Keratinocyte (primary cell): ENCODE measurements around the gene PTER. TPM values are rescaled to one million over a fixed set of nuclear protein-coding genes. Genes with fewer than 3 reads are reported as not detected.

Experiments used
- DNase-seq: peaks from one replicate; pipeline ENCODE4 v3.0.0-alpha.2; 2011; ENCODE audit warnings: low read depth, missing footprints, low spot score
- FAIRE-seq: peaks from 2 replicates; lab custom pipeline; 2011; peaks lifted over from hg19 to GRCh38; lab: Jason Lieb, UNC
- H2AFZ ChIP-seq: 2 replicates; pipeline ENCODE4 v1.6.0; 2012; ENCODE audit warnings: low read length, control low read depth, inconsistent platforms; ENCODE audit not compliant: control insufficient read depth
- H3K27ac ChIP-seq: 2 replicates; pipeline ENCODE4 v1.5.1; 2011; ENCODE audit warnings: low read length; ENCODE audit not compliant: control insufficient read depth, insufficient read depth
- H3K27me3 ChIP-seq: 3 replicates; pipeline ENCODE4 v1.6.0; 2011; ENCODE audit warnings: low read length; ENCODE audit not compliant: control insufficient read depth, insufficient read depth; ENCODE audit errors: extremely low read depth
- H3K36me3 ChIP-seq, 2 experiments: 2 replicates in 1 of 2; 3 replicates in 1 of 2; pipeline ENCODE4 v1.5.1; 2011; ENCODE audit warnings: low read length in 2 of 2, mild to moderate bottlenecking in 1 of 2; ENCODE audit not compliant: control insufficient read depth in 2 of 2, insufficient read depth in 2 of 2; ENCODE audit errors: extremely low read depth in 1 of 2
- H3K4me1 ChIP-seq: 3 replicates; pipeline ENCODE4 v1.5.1; 2011; ENCODE audit warnings: low read length; ENCODE audit not compliant: control insufficient read depth, insufficient read depth; ENCODE audit errors: extremely low read depth
- H3K4me2 ChIP-seq: 3 replicates; pipeline ENCODE4 v1.6.0; 2011; ENCODE audit warnings: low read depth, low read length; ENCODE audit not compliant: control insufficient read depth, insufficient read depth; ENCODE audit errors: extremely low read depth
- H3K4me3 ChIP-seq, 3 experiments: fragments of 200-600 bp in 1 of 3; sonication (generic) in 1 of 3; 2 replicates in 2 of 3; 3 replicates in 1 of 3; pipeline ENCODE4 v1.5.1; 2011 to 2016; ENCODE audit warnings: low read length in 3 of 3, mild to moderate bottlenecking in 3 of 3, control low read depth in 2 of 3, inconsistent platforms in 1 of 3, low read depth in 1 of 3, mixed read lengths in 1 of 3, mixed run types in 1 of 3, moderate library complexity in 1 of 3; ENCODE audit not compliant: control insufficient read depth in 2 of 3, insufficient read depth in 2 of 3; ENCODE audit errors: extremely low read depth in 1 of 3
- H3K79me2 ChIP-seq: 2 replicates; pipeline ENCODE4 v1.6.0; 2012; ENCODE audit warnings: low read length; ENCODE audit not compliant: control insufficient read depth, insufficient read depth
- H3K9ac ChIP-seq: 3 replicates; pipeline ENCODE4 v1.6.0; 2011; ENCODE audit warnings: low read length; ENCODE audit not compliant: control insufficient read depth, insufficient read depth; ENCODE audit errors: extremely low read depth
- H3K9me1 ChIP-seq: 3 replicates; pipeline ENCODE4 v1.6.0; 2011; ENCODE audit warnings: low read length; ENCODE audit not compliant: control insufficient read depth, insufficient read depth; ENCODE audit errors: extremely low read depth
- H3K9me3 ChIP-seq: 2 replicates; pipeline ENCODE4 v1.5.1; 2012; ENCODE audit warnings: low read depth, low read length; ENCODE audit not compliant: control insufficient read depth
- H4K20me1 ChIP-seq: 3 replicates; pipeline ENCODE4 v1.6.0; 2011; ENCODE audit warnings: low read length; ENCODE audit not compliant: control insufficient read depth, insufficient read depth; ENCODE audit errors: extremely low read depth
- EZH2 ChIP-seq: IDR thresholded peaks from one replicate; pipeline ENCODE4 v1.6.1; 2012; ENCODE audit warnings: inconsistent platforms, mild to moderate bottlenecking, low read length, moderate library complexity
- dilution Hi-C: fragments of 300-500 bp; cut with MboI; formaldehyde crosslinking; loops from one replicate; pipeline ENCODE4 v1.7.0; 2020; ENCODE audit warnings: low sequenced_read_pairs; ENCODE audit not compliant: extremely low pct_ligation_motif_present
- polyA plus RNA-seq, 5 experiments: library from polyadenylated mRNA; depleted of rRNA in 3 of 5; stranded (reverse) in 3 of 5; stranded (forward) in 1 of 5; unstranded in 1 of 5; fragments of >200 nt; gene quantifications; 1 replicate in 1 of 5; 2 replicates in 3 of 5; 3 replicates in 1 of 5; pipeline versions ENCODE4 v1.2.1 to v1.2.3, GENCODE V29; 2011 to 2012; ENCODE audit warnings: missing spikeins in 2 of 5, low read depth in 1 of 5, low replicate concordance in 1 of 5
- TF ChIP-seq, protein P1 (sequence below), 3 experiments: IDR thresholded peaks in 1 of 3; conservative IDR thresholded peaks in 1 of 3; optimal IDR thresholded peaks in 1 of 3; 2 replicates in 2 of 3; 3 replicates in 1 of 3; pipeline versions ENCODE3 to v1.5.1; 2011; ENCODE audit warnings: low read length in 3 of 3, mild to moderate bottlenecking in 3 of 3, moderate library complexity in 2 of 3, control low read depth in 1 of 3, inconsistent platforms in 1 of 3; ENCODE audit not compliant: insufficient read depth in 2 of 3; ENCODE audit errors: extremely low read depth in 1 of 3

Gene PTER
- polyA plus RNA-seq, 1 donor (not counting 4 experiments of a cell fraction or from before 2014, with no cell fraction given), result 10.1 TPM

DNA sequence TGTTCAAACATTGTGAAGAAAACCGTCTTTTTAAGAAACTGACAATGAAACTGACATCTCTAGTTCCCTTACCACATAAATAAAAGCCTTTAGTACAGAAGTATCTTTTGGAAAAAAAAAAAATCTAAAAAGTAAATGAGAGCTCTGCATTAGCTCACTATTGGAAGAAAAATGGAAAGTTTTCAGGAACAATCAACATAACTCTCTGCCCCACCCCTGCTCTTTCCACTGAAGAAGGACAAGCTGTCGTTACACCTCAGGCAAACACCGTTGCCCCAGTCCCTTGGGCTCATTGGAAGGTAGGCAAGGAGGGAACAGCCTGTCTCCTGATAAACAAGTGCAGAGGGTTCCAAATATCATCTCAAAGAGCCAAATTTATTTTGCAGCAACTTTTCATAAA, 107.3 kb downstream of the PTER start:
- DNase-seq (no peak), FAIRE-seq (no peak)
- Histone ChIP-seq H3K79me2 (no peaks in the 10 kb centered on the region), H3K27ac (no peak overlapping the region), H4K20me1 (no peaks in the 10 kb centered on the region), H2AFZ (no peak overlapping the region), H3K9me3 (no peaks in the 10 kb centered on the region), H3K4me3 (no peak overlapping the region), H3K27me3 (no peaks in the 10 kb centered on the region), H3K4me1 (no peaks in the 10 kb centered on the region), H3K36me3 (no peaks in the 10 kb centered on the region), H3K9me1 (no peaks in the 10 kb centered on the region), H3K9ac (no peak overlapping the region), H3K4me2 (no peak overlapping the region)
- dilution Hi-C loops, result no loop called here
- TF ChIP-seq, protein P1, sequence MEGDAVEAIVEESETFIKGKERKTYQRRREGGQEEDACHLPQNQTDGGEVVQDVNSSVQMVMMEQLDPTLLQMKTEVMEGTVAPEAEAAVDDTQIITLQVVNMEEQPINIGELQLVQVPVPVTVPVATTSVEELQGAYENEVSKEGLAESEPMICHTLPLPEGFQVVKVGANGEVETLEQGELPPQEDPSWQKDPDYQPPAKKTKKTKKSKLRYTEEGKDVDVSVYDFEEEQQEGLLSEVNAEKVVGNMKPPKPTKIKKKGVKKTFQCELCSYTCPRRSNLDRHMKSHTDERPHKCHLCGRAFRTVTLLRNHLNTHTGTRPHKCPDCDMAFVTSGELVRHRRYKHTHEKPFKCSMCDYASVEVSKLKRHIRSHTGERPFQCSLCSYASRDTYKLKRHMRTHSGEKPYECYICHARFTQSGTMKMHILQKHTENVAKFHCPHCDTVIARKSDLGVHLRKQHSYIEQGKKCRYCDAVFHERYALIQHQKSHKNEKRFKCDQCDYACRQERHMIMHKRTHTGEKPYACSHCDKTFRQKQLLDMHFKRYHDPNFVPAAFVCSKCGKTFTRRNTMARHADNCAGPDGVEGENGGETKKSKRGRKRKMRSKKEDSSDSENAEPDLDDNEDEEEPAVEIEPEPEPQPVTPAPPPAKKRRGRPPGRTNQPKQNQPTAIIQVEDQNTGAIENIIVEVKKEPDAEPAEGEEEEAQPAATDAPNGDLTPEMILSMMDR (optimal IDR thresholded peaks at IDR 0.05 in 1 of 3, IDR thresholded peaks at IDR 0.05 in 1 of 3, conservative IDR thresholded peaks at IDR 0.05 in 1 of 3; ENCODE audit: extremely low read depth in 1 of 3, insufficient read depth in 2 of 3, low read length in 3 of 3), result no peak
- TF ChIP-seq EZH2, result no peak

DNA sequence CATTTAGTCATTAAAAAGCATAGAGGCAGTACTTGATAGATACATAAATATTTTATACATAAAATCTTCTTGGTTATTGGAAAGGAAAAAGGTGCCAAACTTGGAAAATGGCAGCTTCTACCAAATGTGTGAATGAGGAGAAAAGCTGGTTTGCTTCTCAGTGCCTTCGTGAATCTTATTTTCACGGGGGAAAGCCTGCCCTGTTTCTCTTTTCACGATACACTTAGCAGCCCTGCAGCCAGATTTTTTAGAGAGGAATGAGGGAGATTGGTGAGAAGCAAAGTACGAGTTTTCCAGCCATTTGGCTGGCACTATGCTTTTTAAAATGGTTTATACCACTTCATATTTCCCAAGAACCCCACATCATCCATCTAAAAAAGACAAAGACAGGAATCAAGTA, 107.8 kb downstream of the PTER start:
- no peaks in the 10 kb centered on the region for H3K79me2 ChIP-seq
- no peak for FAIRE-seq

More for the DNA sequence above, 107.8 kb downstream of the PTER start:
- no peak overlapping the region for H3K4me3 ChIP-seq
- no peaks in the 10 kb centered on the region for H3K27me3 ChIP-seq
- H3K36me3 ChIP-seq, result no peaks in the 10 kb centered on the region
- no peaks in the 10 kb centered on the region for H3K9me1 ChIP-seq
- H3K4me1 ChIP-seq, result no peaks in the 10 kb centered on the region
- DNase-seq, result no peak
- no peak overlapping the region for H3K9ac ChIP-seq
- TF ChIP-seq, protein P1 (optimal IDR thresholded peaks at IDR 0.05 in 1 of 3, IDR thresholded peaks at IDR 0.05 in 1 of 3, conservative IDR thresholded peaks at IDR 0.05 in 1 of 3; ENCODE audit: extremely low read depth in 1 of 3, insufficient read depth in 2 of 3, low read length in 3 of 3), result no peak
- TF ChIP-seq EZH2, result no peak
- H3K27ac ChIP-seq, result no peak overlapping the region
- no peak overlapping the region for H2AFZ ChIP-seq
- H3K9me3 ChIP-seq, result no peaks in the 10 kb centered on the region
- dilution Hi-C loops, result no loop called here
- no peak overlapping the region for H3K4me2 ChIP-seq
- no peaks in the 10 kb centered on the region for H4K20me1 ChIP-seq
